Ishikawa (cell line): Measurements from ENCODE around the gene INSYN2B.

Source experiments
- CEBPB ChIP-seq: IDR thresholded peaks from 2 replicates; pipeline ENCODE4 v1.6.1; 2012
- CREB1 ChIP-seq: IDR thresholded peaks from 2 replicates; pipeline ENCODE4 v1.6.1; 2012; ENCODE audit warnings: low read depth
- EGR1 ChIP-seq: IDR thresholded peaks from 2 replicates; pipeline ENCODE4 v1.6.1; 2012
- EP300 ChIP-seq: IDR thresholded peaks from 2 replicates; pipeline ENCODE4 v1.6.1; 2012; ENCODE audit warnings: borderline replicate concordance
- FOXM1 ChIP-seq: IDR thresholded peaks from 2 replicates; pipeline ENCODE4 v1.6.1; 2012; ENCODE audit warnings: low read depth, borderline replicate concordance
- MAX ChIP-seq: IDR thresholded peaks from 2 replicates; pipeline ENCODE4 v1.6.1; 2012
- NFIC ChIP-seq: IDR thresholded peaks from 2 replicates; pipeline ENCODE4 v1.6.1; 2012
- RAD21 ChIP-seq: IDR thresholded peaks from 2 replicates; pipeline ENCODE4 v1.6.1; 2012; ENCODE audit warnings: low read depth
- REST ChIP-seq: IDR thresholded peaks from 2 replicates; pipeline ENCODE4 v1.6.1; 2012; ENCODE audit warnings: low read depth, mild to moderate bottlenecking
- TAF1 ChIP-seq: IDR thresholded peaks from 2 replicates; pipeline ENCODE4 v1.6.1; 2012; ENCODE audit warnings: low read depth, mild to moderate bottlenecking
- TCF12 ChIP-seq: IDR thresholded peaks from 2 replicates; pipeline ENCODE4 v1.6.1; 2012; ENCODE audit warnings: low read depth
- TEAD4 ChIP-seq: IDR thresholded peaks from 2 replicates; pipeline ENCODE4 v1.6.1; 2012
- YY1 ChIP-seq: IDR thresholded peaks from 2 replicates; pipeline ENCODE4 v1.6.1; 2012; ENCODE audit warnings: low read depth
- ZBTB7A ChIP-seq: IDR thresholded peaks from 2 replicates; pipeline ENCODE4 v1.6.1; 2012; ENCODE audit warnings: low read depth
- TF ChIP-seq, protein P1 (sequence below): IDR thresholded peaks from 2 replicates; pipeline ENCODE4 v1.6.1; 2012

The INSYN2B gene

DNA sequence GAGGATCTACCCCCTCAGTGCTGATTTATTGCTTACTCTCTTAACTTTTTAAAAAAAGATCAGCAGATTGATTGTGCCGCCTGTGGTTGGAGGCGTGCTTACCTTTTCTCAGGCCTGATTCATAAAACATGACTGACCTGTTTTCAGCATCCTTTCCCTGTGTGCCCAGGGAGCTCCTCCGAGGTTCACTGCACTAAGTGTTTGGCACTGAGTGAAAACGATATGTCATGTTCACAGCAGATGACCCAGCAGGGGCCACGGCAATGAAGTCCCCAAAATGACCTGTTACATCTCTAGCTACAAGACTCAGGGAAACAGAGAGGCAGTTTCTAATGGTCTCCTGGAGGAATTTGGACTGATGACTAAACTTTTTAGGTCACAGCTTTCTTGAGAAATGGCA, 69.9 kb downstream of the INSYN2B start:
- no peak for TF ChIP-seq FOXM1
- no peak for TF ChIP-seq TAF1
- TF ChIP-seq, protein P1, sequence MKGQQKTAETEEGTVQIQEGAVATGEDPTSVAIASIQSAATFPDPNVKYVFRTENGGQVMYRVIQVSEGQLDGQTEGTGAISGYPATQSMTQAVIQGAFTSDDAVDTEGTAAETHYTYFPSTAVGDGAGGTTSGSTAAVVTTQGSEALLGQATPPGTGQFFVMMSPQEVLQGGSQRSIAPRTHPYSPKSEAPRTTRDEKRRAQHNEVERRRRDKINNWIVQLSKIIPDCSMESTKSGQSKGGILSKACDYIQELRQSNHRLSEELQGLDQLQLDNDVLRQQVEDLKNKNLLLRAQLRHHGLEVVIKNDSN = no peak
- no peak for TF ChIP-seq MAX
- TF ChIP-seq REST = no peak
- no peak for TF ChIP-seq TCF12
- TF ChIP-seq RAD21 = no peak
- TF ChIP-seq TEAD4 = no peak
- no peak for TF ChIP-seq EP300
- no peak for TF ChIP-seq YY1
- TF ChIP-seq EGR1 = no peak
- TF ChIP-seq CREB1 = no peak
- no peak for TF ChIP-seq CEBPB
- TF ChIP-seq ZBTB7A = no peak
- TF ChIP-seq NFIC = no peak

DNA sequence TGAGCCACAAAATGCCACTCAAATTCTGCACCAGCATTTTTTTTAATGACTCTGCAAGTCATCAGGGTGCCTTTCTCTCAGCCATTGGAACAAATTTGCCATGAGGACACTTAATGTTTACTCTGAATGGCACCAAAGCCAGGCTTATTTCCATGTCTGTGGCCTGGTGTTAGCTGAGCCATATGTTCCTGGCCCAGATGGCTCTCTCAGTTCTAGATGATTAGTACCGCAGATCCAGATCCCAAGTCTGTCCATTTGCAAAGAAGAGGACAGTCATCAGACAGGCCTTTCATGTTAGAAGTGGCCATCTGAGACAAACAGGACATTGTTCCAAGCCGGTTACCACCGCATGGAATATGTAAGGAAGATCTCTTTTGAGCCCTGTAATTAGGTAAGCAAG, 70.3 kb downstream of the INSYN2B start:
- TF ChIP-seq NFIC (no peak), MAX (no peak), EP300 (no peak), TAF1 (no peak), TEAD4 (no peak)
- TF ChIP-seq, protein P1 = no peak

DNA sequence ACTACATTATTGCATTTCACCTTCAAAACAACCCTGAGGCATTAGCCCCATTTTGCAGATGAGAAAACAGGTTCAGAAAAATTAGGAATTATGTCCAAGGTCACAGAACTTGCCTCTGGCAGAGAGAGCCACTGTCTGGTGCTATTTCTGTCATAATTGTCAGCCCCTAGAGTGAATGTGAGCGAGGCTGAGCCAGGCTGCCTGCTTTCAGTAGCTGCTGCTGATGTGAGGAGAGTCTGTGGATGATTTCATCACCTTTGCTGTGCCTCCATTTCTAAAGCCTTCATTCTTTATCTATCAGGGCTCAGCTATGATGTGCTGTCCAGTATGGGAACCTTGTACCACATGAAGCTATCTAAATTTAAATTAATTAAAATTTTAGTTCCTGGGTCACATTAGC, 71.4 kb downstream of the INSYN2B start:
- TF ChIP-seq REST (no peak), TAF1 (no peak), RAD21 (no peak), NFIC (no peak), MAX (no peak), CREB1 (no peak), TEAD4 (no peak), FOXM1 (no peak), EP300 (no peak), EGR1 (no peak), TCF12 (no peak), ZBTB7A (no peak), CEBPB (no peak), YY1 (no peak)
- TF ChIP-seq, protein P1 = no peak

DNA sequence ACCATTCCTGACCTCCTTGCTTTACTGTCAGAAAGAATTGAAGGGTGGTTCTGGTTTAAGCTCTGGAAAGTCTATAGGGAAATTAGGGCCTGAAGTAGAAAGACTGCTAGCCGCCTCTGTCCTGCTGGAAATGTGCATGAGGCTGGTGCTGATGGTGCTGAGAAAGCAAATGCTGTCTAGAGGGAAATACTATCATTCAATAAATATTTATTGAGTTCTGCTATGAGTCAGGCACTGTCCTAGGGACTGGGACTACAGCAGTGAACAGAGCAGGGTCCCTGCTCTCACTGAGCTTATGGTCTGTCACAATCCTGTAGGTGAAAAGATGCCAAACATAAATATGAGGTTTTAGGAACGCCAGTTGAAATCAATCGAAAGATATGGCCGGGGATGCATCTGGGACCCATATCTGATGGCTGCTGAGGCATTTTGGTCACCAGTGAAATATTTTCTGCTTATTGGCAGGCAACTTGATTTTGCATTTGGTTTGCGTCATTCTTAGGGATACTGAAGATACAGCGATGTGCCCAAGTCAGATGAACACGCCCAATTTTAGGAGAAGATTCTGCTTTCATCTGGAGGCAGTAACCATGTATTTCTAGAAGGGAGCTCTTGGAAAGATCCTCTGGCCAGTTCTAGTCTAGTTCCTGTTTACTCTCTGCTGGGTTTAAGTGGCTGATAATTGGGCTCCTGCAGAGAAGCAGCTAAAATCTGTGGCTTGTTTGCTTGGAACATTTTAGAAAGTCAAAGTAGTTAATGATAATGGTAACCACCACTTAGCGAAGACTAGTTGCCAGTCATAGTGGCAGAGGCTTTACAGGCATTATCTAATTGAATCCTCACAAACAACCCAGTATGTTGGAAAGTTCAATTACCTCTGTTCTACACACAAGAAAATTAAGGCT, 73.3 kb downstream of the INSYN2B start:
- TF ChIP-seq CREB1 (no peak), RAD21 (no peak), MAX (no peak), CEBPB (no peak), NFIC (no peak), YY1 (no peak), FOXM1 (no peak), ZBTB7A (no peak), EGR1 (no peak), TAF1 (no peak), TEAD4 (no peak), TCF12 (no peak), REST (no peak), EP300 (no peak)
- TF ChIP-seq, protein P1 = no peak
